IMR-90 (cell line): ENCODE results near the gene AP2B1. TPM values are rescaled to one million over a fixed set of nuclear protein-coding genes. Genes with fewer than 3 reads are reported as not detected.

Experiments used
- ATAC-seq: fragments of 200-7000 bp; cut with Tn5 transposase; 2 replicates; pipeline ENCODE4 v1.9.1; 2020; ENCODE audit warnings: low read depth, mild to moderate bottlenecking, moderate library complexity
- BruUV-seq: library from RNA; stranded (reverse); fragments of 400-500 nt; replicated peaks from 2 replicates; lab custom pipeline; 2021; lab: Mats Ljungman, UMichigan
- CTCF ChIA-PET: fragments of 300-600 bp; formaldehyde crosslinking; extraction: SDS; loops from one replicate; lab custom pipeline; 2021; ENCODE audit warnings: antibody characterized with exemption; lab: Yijun Ruan, JAX
- POLR2A ChIA-PET: fragments of 300-600 bp; sonication (Branson Sonifier 250); formaldehyde crosslinking; loops from one replicate; lab custom pipeline; 2022; ENCODE audit warnings: antibody characterized with exemption; ENCODE audit not compliant: unreplicated experiment; lab: Charles Lee
- DNase-seq: peaks from one replicate; pipeline ENCODE4 v3.0.0; 2013
- H2AFZ ChIP-seq: replicated peaks from 2 replicates; pipeline ENCODE3; 2013; ENCODE audit warnings: low read length, mild to moderate bottlenecking; ENCODE audit not compliant: poor library complexity
- H2AK5ac ChIP-seq: 2 replicates; pipeline ENCODE4 v1.6.1; 2013; ENCODE audit warnings: low read depth, low read length, inconsistent platforms
- H2AK9ac ChIP-seq: replicated peaks from 2 replicates; pipeline ENCODE3; 2013; ENCODE audit warnings: mild to moderate bottlenecking, low read depth, low read length, moderate library complexity; ENCODE audit not compliant: poor library complexity
- H2BK120ac ChIP-seq: 2 replicates; pipeline ENCODE4 v1.6.1; 2013; ENCODE audit warnings: low read depth, low read length, inconsistent platforms
- H2BK15ac ChIP-seq: 3 replicates; pipeline ENCODE4 v1.6.1; 2013; ENCODE audit warnings: low read depth, low read length, inconsistent platforms
- H2BK20ac ChIP-seq: 2 replicates; pipeline ENCODE4 v1.6.1; 2013; ENCODE audit warnings: low read depth, mild to moderate bottlenecking, inconsistent platforms, low read length, moderate library complexity
- H2BK5ac ChIP-seq: 2 replicates; pipeline ENCODE4 v1.6.1; 2013; ENCODE audit warnings: mild to moderate bottlenecking, low read depth, low read length, inconsistent platforms; ENCODE audit not compliant: poor library complexity, severe bottlenecking
- H3K14ac ChIP-seq: replicated peaks from 2 replicates; pipeline ENCODE4 v1.6.1; 2013; ENCODE audit warnings: low read depth, low read length, inconsistent platforms
- H3K18ac ChIP-seq: 2 replicates; pipeline ENCODE4 v1.6.1; 2013; ENCODE audit warnings: low read depth, low read length, control low read depth
- H3K23ac ChIP-seq: 2 replicates; pipeline ENCODE4 v1.6.1; 2013; ENCODE audit warnings: low read depth, low read length, inconsistent platforms
- H3K27ac ChIP-seq: 2 replicates; pipeline ENCODE4 v1.5.1; 2013; ENCODE audit warnings: mild to moderate bottlenecking, control low read depth, low read length; ENCODE audit not compliant: insufficient read depth
- H3K27me3 ChIP-seq: 2 replicates; pipeline ENCODE4 v1.6.1; 2013; ENCODE audit warnings: low read length; ENCODE audit not compliant: control insufficient read depth, insufficient read depth
- H3K36me3 ChIP-seq: 2 replicates; pipeline ENCODE4 v1.6.1; 2013; ENCODE audit warnings: low read length, mixed read lengths; ENCODE audit not compliant: control insufficient read depth, insufficient read depth
- H3K4ac ChIP-seq: 2 replicates; pipeline ENCODE4 v1.6.1; 2013; ENCODE audit warnings: low read depth, low read length, inconsistent platforms
- H3K4me1 ChIP-seq: 2 replicates; pipeline ENCODE4 v1.6.1; 2013; ENCODE audit warnings: low read length, mixed read lengths; ENCODE audit not compliant: control insufficient read depth, insufficient read depth
- H3K4me2 ChIP-seq: 2 replicates; pipeline ENCODE4 v1.6.1; 2013; ENCODE audit warnings: low read depth, mild to moderate bottlenecking, control low read depth, low read length, moderate library complexity
- H3K4me3 ChIP-seq: 2 replicates; pipeline ENCODE4 v1.5.1; 2013; ENCODE audit warnings: low read depth, mild to moderate bottlenecking, control low read depth, low read length, moderate library complexity; ENCODE audit not compliant: insufficient read depth
- H3K56ac ChIP-seq: 2 replicates; pipeline ENCODE4 v1.6.1; 2013; ENCODE audit warnings: low read length, inconsistent platforms; ENCODE audit not compliant: insufficient read depth; ENCODE audit errors: extremely low read depth
- H3K79me1 ChIP-seq, 2 experiments: 2 replicates each; pipeline ENCODE4 v1.6.1; 2013; ENCODE audit warnings: low read length in 2 of 2, inconsistent platforms in 1 of 2, low read depth in 1 of 2
- H3K9ac ChIP-seq: 2 replicates; pipeline ENCODE4 v1.6.1; 2013; ENCODE audit warnings: low read depth, low read length, control low read depth
- H3K9me1 ChIP-seq: 2 replicates; pipeline ENCODE4 v1.6.1; 2013; ENCODE audit warnings: low read length, inconsistent platforms; ENCODE audit not compliant: insufficient read depth
- H3K9me3 ChIP-seq: 2 replicates; pipeline ENCODE4 v1.6.1; 2013; ENCODE audit warnings: low read length; ENCODE audit not compliant: control insufficient read depth, insufficient read depth
- H4K20me1 ChIP-seq: 2 replicates; pipeline ENCODE4 v1.6.1; 2013; ENCODE audit warnings: low read length, inconsistent platforms; ENCODE audit not compliant: insufficient read depth
- H4K5ac ChIP-seq: 2 replicates; pipeline ENCODE4 v1.6.1; 2013; ENCODE audit warnings: mild to moderate bottlenecking, low read depth, low read length, control low read depth
- H4K8ac ChIP-seq, 2 experiments: 2 replicates each; pipeline ENCODE4 v1.6.1; 2013; ENCODE audit warnings: low read depth in 2 of 2, low read length in 2 of 2, control low read depth in 1 of 2, inconsistent platforms in 1 of 2
- H4K91ac ChIP-seq: 2 replicates; pipeline ENCODE4 v1.6.1; 2013; ENCODE audit warnings: low read depth, low read length, inconsistent platforms; ENCODE audit not compliant: insufficient read depth
- CTCF ChIP-seq: conservative IDR thresholded peaks from 2 replicates; pipeline ENCODE4 v1.5.1; 2012; ENCODE audit warnings: mild to moderate bottlenecking, low read depth, low read length, improper control_type of control experiment
- FOS ChIP-seq: fragments of 150-350 bp; IDR thresholded peaks from 2 replicates; pipeline ENCODE4 v1.6.1; 2016; ENCODE audit warnings: low read depth, low read length
- NFE2L2 ChIP-seq: fragments of 150-350 bp; IDR thresholded peaks from 2 replicates; pipeline ENCODE4 v1.6.1; 2016; ENCODE audit warnings: low read depth, mild to moderate bottlenecking, low read length
- USF2 ChIP-seq: fragments of 150-350 bp; IDR thresholded peaks from 2 replicates; pipeline ENCODE4 v1.6.1; 2017; ENCODE audit warnings: mild to moderate bottlenecking, antibody characterized with exemption, low read length, low read depth
- WGBS, 2 experiments: methylation state at CpG; one replicate each; pipeline versions ENCODE4 v1.1.5 to v1.1.7; 2013; ENCODE audit warnings: missing lambda C conversion rate in 2 of 2; ENCODE audit not compliant: insufficient read length in 1 of 2; ENCODE audit errors: extremely low coverage in 2 of 2; 5-methylcytosine and 5-hydroxymethylcytosine counted together
- dilution Hi-C: fragments of 300-500 bp; cut with HindIII; formaldehyde crosslinking; loops from one replicate; pipeline ENCODE4 v1.14.3; 2018; ENCODE audit warnings: low sequenced_read_pairs; ENCODE audit not compliant: unreplicated experiment
- in situ Hi-C: fragments of 300-500 bp; cut with MboI; formaldehyde crosslinking; loops from 3 replicates; pipeline ENCODE4 v1.14.3; 2019; ENCODE audit warnings: low sequenced_read_pairs, inconsistent platforms, mixed read lengths
- intact Hi-C: fragments of 100-400 bp; cut with micrococcal nuclease; formaldehyde crosslinking; loops from 2 replicates; pipeline ENCODE4 v1.10.0; 2022
- polyA plus RNA-seq, 3 experiments: library from polyadenylated mRNA; depleted of rRNA; stranded (reverse); fragments of >200 nt; gene quantifications; 2 replicates each; pipeline ENCODE4 v1.2.3, GENCODE V29; 2012; ENCODE audit warnings: low replicate concordance in 1 of 3
- total RNA-seq: library from RNA; depleted of rRNA; stranded (reverse); fragments of >200 nt; gene quantifications from 2 replicates; pipeline ENCODE4 v1.2.3, GENCODE V29; 2012

Gene AP2B1
- total and polyA plus RNA-seq, 2 of the 4 experiments (the other 2 are of a cell fraction): 102 to 125 TPM

DNA sequence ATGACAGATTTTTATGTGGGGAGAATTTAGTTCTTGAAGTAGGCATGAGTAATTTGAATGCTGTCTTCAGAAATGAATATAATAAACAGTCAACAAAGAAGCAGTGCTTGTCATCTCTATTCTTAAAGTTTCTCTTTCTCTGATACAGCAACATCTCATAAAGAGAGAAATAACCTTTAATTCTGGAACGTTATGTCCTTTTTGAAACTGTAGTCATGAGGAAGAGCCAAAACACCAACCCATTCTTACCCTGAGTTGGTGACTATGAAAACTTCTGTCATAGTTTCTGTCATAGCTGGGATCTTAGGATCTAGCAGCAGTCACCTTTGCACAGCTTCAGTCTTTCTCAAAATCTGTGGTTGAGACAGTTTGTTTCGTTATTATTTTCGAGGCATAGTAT lies 129.1 kb downstream of the AP2B1 start:
- no peak overlapping the region for H3K4me2 ChIP-seq
- no TSS peak for BruUV-seq
- H2BK20ac ChIP-seq: no peak overlapping the region
- intact Hi-C loops: no loop called here
- peaks cover 16% of the 10 kb centered on the region; the same call in 1 of the 2 replicates for H4K20me1 ChIP-seq
- H4K5ac ChIP-seq: no peak overlapping the region
- H3K14ac ChIP-seq: no peak overlapping the region
- no peak overlapping the region for H4K8ac ChIP-seq
- H3K4ac ChIP-seq: no peak overlapping the region
- no peak overlapping the region for H3K23ac ChIP-seq
- peaks cover 8% of the 10 kb centered on the region for H3K36me3 ChIP-seq
- H3K79me1 ChIP-seq: peaks cover 10 to 34% of the 10 kb centered on the region in 2 experiments
- ATAC-seq (no peak), DNase-seq (no peak)
- no peak overlapping the region for H2AFZ ChIP-seq
- H3K27me3 ChIP-seq: no peaks in the 10 kb centered on the region
- no peak overlapping the region for H2BK15ac ChIP-seq
- H3K9me1 ChIP-seq: peaks cover 9% of the 10 kb centered on the region
- no peak overlapping the region for H3K4me3 ChIP-seq
- peaks cover 7% of the 10 kb centered on the region for H3K4me1 ChIP-seq
- ChIA-PET CTCF (no interaction called here), POLR2A (interaction anchor here (0.5 kb wide), 1 partner anchor 40 kb away, joined by 4 read pairs; no protein-coding TSS in a partner anchor)
- H3K18ac ChIP-seq: no peak overlapping the region
- dilution Hi-C loops: no loop called here
- no peak overlapping the region for H2AK5ac ChIP-seq
- H2BK5ac ChIP-seq: no peak overlapping the region
- no peaks in the 10 kb centered on the region for H3K9me3 ChIP-seq
- H2AK9ac ChIP-seq: no peak overlapping the region
- WGBS, 2 experiments: no CpG with 5 or more reads among the region's 3 CpGs
- no peak overlapping the region for H3K9ac ChIP-seq
- TF ChIP-seq CTCF (no peak), FOS (no peak), USF2 (no peak), NFE2L2 (no peak)
- H2BK120ac ChIP-seq: no peak overlapping the region
- no peak overlapping the region for H3K56ac ChIP-seq
- in situ Hi-C loops: no loop called here
- H4K91ac ChIP-seq: no peak overlapping the region
- H3K27ac ChIP-seq: no peak overlapping the region
